OCI-LY3 (cell line): ENCODE results near the gene PTPRJ.

ENCODE experiments used
- H2AFZ ChIP-seq: fragments of 200-600, 300-600 bp; shearing (Covaris generic); 2 replicates; pipeline ENCODE4 v1.6.0; 2014; ENCODE audit warnings: antibody characterized with exemption, low read depth, low read length
- H3K27ac ChIP-seq: fragments of 200-600, 300-600 bp; sonication (generic); 2 replicates; pipeline ENCODE4 v1.5.1; 2014; ENCODE audit warnings: mild to moderate bottlenecking, low read length, moderate library complexity, mixed read lengths
- H3K27me3 ChIP-seq: fragments of 200-600, 300-600 bp; sonication (generic); 2 replicates; pipeline ENCODE4 v1.6.1; 2014; ENCODE audit warnings: low read depth, low read length, mixed read lengths
- H3K36me3 ChIP-seq: fragments of 200-600, 300-600 bp; sonication (generic); replicated peaks from 2 replicates; pipeline ENCODE3; 2014; ENCODE audit warnings: low read depth, low read length, mixed read lengths
- H3K4me1 ChIP-seq: fragments of 300-600, 200-600 bp; sonication (generic); 2 replicates; pipeline ENCODE4 v1.6.1; 2014; ENCODE audit warnings: low read length, mixed read lengths
- H3K4me2 ChIP-seq: fragments of 200-600, 300-600 bp; sonication (generic); 2 replicates; pipeline ENCODE4 v1.6.1; 2014; ENCODE audit warnings: low read length, mixed read lengths
- H3K4me3 ChIP-seq: fragments of 300-600, 200-600 bp; sonication (generic); 2 replicates; pipeline ENCODE4 v1.5.1; 2014; ENCODE audit warnings: antibody characterized with exemption, mild to moderate bottlenecking, low read length, moderate library complexity
- H3K79me2 ChIP-seq: fragments of 300-600, 200-600 bp; shearing (Covaris generic); 2 replicates; pipeline ENCODE4 v1.6.1; 2014; ENCODE audit warnings: mild to moderate bottlenecking, low read length, mixed read lengths
- H3K9ac ChIP-seq: fragments of 300-600, 200-600 bp; shearing (Covaris generic); 2 replicates; pipeline ENCODE4 v1.6.0; 2014; ENCODE audit warnings: mild to moderate bottlenecking, low read length, moderate library complexity
- H3K9me3 ChIP-seq: fragments of 200-600, 300-600 bp; shearing (Covaris generic); 2 replicates; pipeline ENCODE4 v1.6.1; 2014; ENCODE audit warnings: low read length, mixed read lengths; ENCODE audit not compliant: insufficient read depth
- H4K20me1 ChIP-seq: fragments of 200-600, 300-600 bp; sonication (generic); 2 replicates; pipeline ENCODE4 v1.6.1; 2016; ENCODE audit warnings: low read length, mixed read lengths; ENCODE audit not compliant: insufficient read depth
- EZH2phosphoT487 ChIP-seq: fragments of 200-600 bp; shearing (Covaris generic); IDR thresholded peaks from 2 replicates; pipeline ENCODE4 v1.6.1; 2018; ENCODE audit warnings: antibody characterized with exemption, mixed run types, low read depth
- TF ChIP-seq, protein P1 (sequence below): fragments of 200-600, 300-600 bp; sonication (generic); IDR thresholded peaks from 2 replicates; pipeline ENCODE4 v1.5.1; 2014; ENCODE audit warnings: antibody characterized with exemption, low read length, low read depth

PTPRJ gene

DNA sequence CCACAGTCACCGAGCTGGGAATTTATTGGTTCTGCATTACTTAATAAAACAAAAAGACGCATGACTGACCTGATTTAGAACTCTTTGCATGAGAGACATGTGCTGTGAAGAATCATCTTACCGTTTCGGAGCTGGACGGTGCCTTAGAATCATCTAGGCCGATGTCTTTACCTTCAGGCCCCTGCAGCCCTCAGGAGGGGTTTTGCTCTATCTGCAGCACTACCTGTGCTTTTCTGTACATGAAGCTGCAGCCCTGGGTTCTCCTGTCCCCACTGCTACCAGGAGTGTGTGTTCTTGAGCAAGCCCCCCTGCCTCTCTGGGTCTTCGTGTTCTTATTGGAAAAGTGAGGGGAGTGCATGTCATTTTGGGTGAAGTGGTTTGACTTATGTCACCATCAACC, 142.3 kb downstream of the PTPRJ start:
- H3K27ac ChIP-seq, result no peak overlapping the region
- no peaks in the 10 kb centered on the region for H3K27me3 ChIP-seq
- no peak overlapping the region for H3K4me2 ChIP-seq
- H3K36me3 ChIP-seq, result peaks cover 82% of the 10 kb centered on the region
- TF ChIP-seq EZH2phosphoT487, result no peak
- TF ChIP-seq, protein P1, sequence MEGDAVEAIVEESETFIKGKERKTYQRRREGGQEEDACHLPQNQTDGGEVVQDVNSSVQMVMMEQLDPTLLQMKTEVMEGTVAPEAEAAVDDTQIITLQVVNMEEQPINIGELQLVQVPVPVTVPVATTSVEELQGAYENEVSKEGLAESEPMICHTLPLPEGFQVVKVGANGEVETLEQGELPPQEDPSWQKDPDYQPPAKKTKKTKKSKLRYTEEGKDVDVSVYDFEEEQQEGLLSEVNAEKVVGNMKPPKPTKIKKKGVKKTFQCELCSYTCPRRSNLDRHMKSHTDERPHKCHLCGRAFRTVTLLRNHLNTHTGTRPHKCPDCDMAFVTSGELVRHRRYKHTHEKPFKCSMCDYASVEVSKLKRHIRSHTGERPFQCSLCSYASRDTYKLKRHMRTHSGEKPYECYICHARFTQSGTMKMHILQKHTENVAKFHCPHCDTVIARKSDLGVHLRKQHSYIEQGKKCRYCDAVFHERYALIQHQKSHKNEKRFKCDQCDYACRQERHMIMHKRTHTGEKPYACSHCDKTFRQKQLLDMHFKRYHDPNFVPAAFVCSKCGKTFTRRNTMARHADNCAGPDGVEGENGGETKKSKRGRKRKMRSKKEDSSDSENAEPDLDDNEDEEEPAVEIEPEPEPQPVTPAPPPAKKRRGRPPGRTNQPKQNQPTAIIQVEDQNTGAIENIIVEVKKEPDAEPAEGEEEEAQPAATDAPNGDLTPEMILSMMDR, result no peak
- H3K9me3 ChIP-seq, result no peaks in the 10 kb centered on the region
- H2AFZ ChIP-seq, result no peak overlapping the region
- H3K4me1 ChIP-seq, result peaks cover 17% of the 10 kb centered on the region
- H4K20me1 ChIP-seq, result 0 out of 2 replicates have a peak, but pooled peaks cover 21% of the 10 kb centered on the region
- H3K79me2 ChIP-seq, result no peaks in the 10 kb centered on the region
- no peak overlapping the region for H3K4me3 ChIP-seq
- H3K9ac ChIP-seq, result no peak overlapping the region

DNA sequence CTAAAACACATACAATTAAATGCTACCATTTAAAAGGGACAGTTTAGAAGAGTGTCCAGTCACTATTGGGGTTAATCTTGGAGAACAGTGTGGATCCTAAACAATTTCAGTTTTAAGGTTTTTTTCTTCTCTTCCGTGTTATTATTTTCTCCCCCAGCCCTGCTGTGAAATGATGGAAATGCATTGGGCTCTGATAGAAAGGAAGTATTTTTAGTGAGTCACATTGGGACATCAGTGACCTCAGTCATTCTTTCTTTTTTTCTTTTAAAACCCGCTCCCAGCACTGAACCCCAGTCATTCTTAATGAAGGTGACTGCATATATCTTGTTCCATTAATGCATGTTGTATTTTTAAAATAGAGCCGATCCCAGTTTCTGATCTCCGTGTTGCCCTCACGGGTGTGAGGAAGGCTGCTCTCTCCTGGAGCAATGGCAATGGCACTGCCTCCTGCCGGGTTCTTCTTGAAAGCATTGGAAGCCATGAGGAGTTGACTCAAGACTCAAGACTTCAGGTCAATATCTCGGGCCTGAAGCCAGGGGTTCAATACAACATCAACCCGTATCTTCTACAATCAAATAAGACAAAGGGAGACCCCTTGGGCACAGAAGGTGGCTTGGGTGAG, 143.0 kb downstream of the PTPRJ start:
- Histone ChIP-seq H3K4me1 (peaks cover 17% of the 10 kb centered on the region), H3K27ac (peak overlapping the region; percentile 9; the same call in 1 of the 2 replicates), H3K4me2 (no peak overlapping the region; the same call in 1 of the 2 replicates), H3K79me2 (no peaks in the 10 kb centered on the region), H3K9me3 (no peaks in the 10 kb centered on the region), H3K27me3 (no peaks in the 10 kb centered on the region), H3K4me3 (no peak overlapping the region), H3K9ac (no peak overlapping the region), H2AFZ (no peak overlapping the region), H3K36me3 (peaks cover 83% of the 10 kb centered on the region), H4K20me1 (0 out of 2 replicates have a peak, but pooled peaks cover 21% of the 10 kb centered on the region)
- TF ChIP-seq EZH2phosphoT487, result no peak
- TF ChIP-seq, protein P1, result no peak

DNA sequence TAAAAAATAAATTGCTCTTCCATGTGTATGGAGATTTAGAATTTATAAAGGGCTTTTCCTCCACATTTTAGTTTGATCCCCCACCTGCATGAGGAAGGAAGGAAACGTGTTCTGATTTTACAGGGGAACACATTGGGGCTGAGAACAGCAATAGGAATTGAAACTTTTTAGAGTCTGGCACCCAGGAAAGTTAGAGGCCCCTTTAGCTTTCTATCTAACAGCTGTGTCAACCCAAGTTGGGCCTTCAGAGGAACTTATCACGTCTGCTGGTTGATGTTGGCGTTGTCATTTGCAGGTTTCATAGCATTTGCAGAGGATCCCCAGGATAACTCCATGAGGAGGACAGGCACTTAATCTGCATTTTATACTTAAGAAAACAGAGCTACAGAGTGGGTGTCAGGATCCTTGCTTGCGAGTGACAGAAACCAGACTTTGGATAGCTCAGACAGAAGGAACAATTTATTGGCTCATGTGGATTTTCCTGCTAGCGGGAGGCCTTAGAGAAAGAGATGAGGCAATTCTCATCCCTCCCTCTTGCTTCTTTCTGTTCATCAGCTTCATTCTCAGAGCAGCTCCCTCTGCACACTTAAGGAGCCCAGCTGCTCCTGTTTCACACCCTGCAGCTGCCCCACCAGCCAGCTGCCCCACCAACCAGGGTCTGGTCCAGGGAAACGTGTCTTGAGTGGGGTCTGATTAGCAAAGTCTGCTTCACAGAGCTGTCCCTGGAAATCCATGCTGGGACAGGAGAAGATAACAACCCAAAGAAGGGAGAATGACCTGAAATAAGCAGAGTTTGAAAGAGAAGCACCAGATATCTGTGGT, 143.8 kb downstream of the PTPRJ start:
- Histone ChIP-seq H3K4me2 (no peak overlapping the region; the same call in 1 of the 2 replicates), H3K4me3 (no peak overlapping the region), H3K27ac (peak overlapping the region; percentile 9; the same call in 1 of the 2 replicates), H3K9me3 (no peaks in the 10 kb centered on the region), H3K9ac (no peak overlapping the region), H2AFZ (no peak overlapping the region), H4K20me1 (0 out of 2 replicates have a peak, but pooled peaks cover 21% of the 10 kb centered on the region), H3K4me1 (peaks cover 17% of the 10 kb centered on the region), H3K27me3 (no peaks in the 10 kb centered on the region), H3K36me3 (peaks cover 87% of the 10 kb centered on the region), H3K79me2 (no peaks in the 10 kb centered on the region)
- TF ChIP-seq, protein P1, result no peak
- no peak for TF ChIP-seq EZH2phosphoT487

DNA sequence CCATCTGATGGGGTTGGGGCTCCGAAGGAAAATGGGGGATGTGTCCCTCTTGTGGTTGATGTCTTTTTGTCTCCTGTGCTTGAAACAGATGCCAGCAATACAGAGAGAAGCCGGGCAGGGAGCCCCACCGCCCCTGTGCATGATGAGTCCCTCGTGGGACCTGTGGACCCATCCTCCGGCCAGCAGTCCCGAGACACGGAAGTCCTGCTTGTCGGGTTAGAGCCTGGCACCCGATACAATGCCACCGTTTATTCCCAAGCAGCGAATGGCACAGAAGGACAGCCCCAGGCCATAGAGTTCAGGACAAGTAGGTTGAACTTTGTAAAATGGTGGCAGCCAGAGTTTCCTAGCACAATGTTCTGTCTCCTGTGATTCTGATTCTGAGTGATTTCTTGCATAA, 144.5 kb downstream of the PTPRJ start:
- H3K4me2 ChIP-seq, result no peak overlapping the region

More for the DNA sequence above, 144.5 kb downstream of the PTPRJ start:
- no peak overlapping the region for H3K4me3 ChIP-seq
- H3K36me3 ChIP-seq, result peaks cover 90% of the 10 kb centered on the region
- 0 out of 2 replicates have a peak, but pooled peaks cover 21% of the 10 kb centered on the region for H4K20me1 ChIP-seq
- no peaks in the 10 kb centered on the region for H3K9me3 ChIP-seq
- no peaks in the 10 kb centered on the region for H3K79me2 ChIP-seq
- no peaks in the 10 kb centered on the region for H3K27me3 ChIP-seq
- no peak overlapping the region for H3K9ac ChIP-seq
- H3K4me1 ChIP-seq, result peaks cover 17% of the 10 kb centered on the region
- H3K27ac ChIP-seq, result no peak overlapping the region
- TF ChIP-seq, protein P1, result no peak
- TF ChIP-seq EZH2phosphoT487, result no peak
- no peak overlapping the region for H2AFZ ChIP-seq
